B cell (primary cell): ENCODE measurements around the gene SORL1. TPM values are rescaled to one million over a fixed set of nuclear protein-coding genes. Genes with fewer than 3 reads are reported as not detected.

Source experiments
- ATAC-seq: fragments of 200-7000 bp; cut with Tn5 transposase; one replicate; pipeline ENCODE4 v1.10.0; 2021; ENCODE audit warnings: low read depth, mild to moderate bottlenecking, moderate number of reproducible peaks, moderate library complexity
- CTCF ChIA-PET: fragments of 350-600 bp; sonication (Branson Sonifier 250); formaldehyde crosslinking; loops from one replicate; lab custom pipeline; 2021; ENCODE audit warnings: antibody characterized with exemption, inconsistent platforms; lab: Charles Lee
- POLR2A ChIA-PET: fragments of 350-600 bp; sonication (Branson Sonifier 250); formaldehyde crosslinking; loops from one replicate; lab custom pipeline; 2021; ENCODE audit warnings: antibody characterized with exemption; lab: Charles Lee
- DNase-seq: peaks from one replicate; pipeline ENCODE4 v3.0.0; 2013
- H2AFZ ChIP-seq: 2 replicates; pipeline ENCODE4 v1.6.1; 2012; ENCODE audit warnings: mild to moderate bottlenecking, low read depth, low read length; ENCODE audit not compliant: insufficient read depth, poor library complexity, severe bottlenecking
- H3K27ac ChIP-seq, 2 donors: 1 replicate in 1 of 2; 2 replicates in 1 of 2; pipeline ENCODE4 v1.5.1; 2012 to 2013; ENCODE audit warnings: low read length in 2 of 2, mild to moderate bottlenecking in 2 of 2, moderate library complexity in 1 of 2
- H3K27me3 ChIP-seq, 4 experiments: fragments of 200-600 bp in 1 of 4; sonication (generic) in 1 of 4; replicated peaks in 1 of 4; 1 replicate in 2 of 4; 2 replicates in 2 of 4; pipeline versions ENCODE4 v1.6.1 to v1.7.0; 2013 to 2016; ENCODE audit warnings: low read length in 3 of 4, mild to moderate bottlenecking in 2 of 4, mixed read lengths in 1 of 4, moderate library complexity in 1 of 4; ENCODE audit not compliant: insufficient read depth in 4 of 4, control insufficient read depth in 3 of 4; ENCODE audit errors: control extremely low read depth in 1 of 4
- H3K36me3 ChIP-seq, 2 experiments: replicated peaks in 1 of 2; 1 replicate in 1 of 2; 2 replicates in 1 of 2; pipeline versions ENCODE4 v1.6.1 to v1.7.1; 2013; ENCODE audit warnings: low read length in 1 of 2; ENCODE audit not compliant: insufficient read depth in 2 of 2, control insufficient read depth in 1 of 2; ENCODE audit errors: control extremely low read depth in 1 of 2, extremely low read depth in 1 of 2
- H3K4me1 ChIP-seq, 2 donors: fragments of 200-600 bp in 1 of 2; sonication (generic) in 1 of 2; 1 replicate in 1 of 2; 2 replicates in 1 of 2; pipeline versions ENCODE4 v1.5.1 to v1.6.1; 2013 to 2017; ENCODE audit warnings: low read length in 2 of 2; ENCODE audit not compliant: control insufficient read depth in 2 of 2, insufficient read depth in 2 of 2
- H3K4me2 ChIP-seq: replicated peaks from 2 replicates; pipeline ENCODE3; 2012; ENCODE audit warnings: mild to moderate bottlenecking, low read depth, low read length; ENCODE audit not compliant: poor library complexity, severe bottlenecking
- H3K4me3 ChIP-seq, 5 experiments: fragments of 200-600 bp in 1 of 5; sonication (generic) in 1 of 5; 1 replicate in 3 of 5; 2 replicates in 2 of 5; pipeline versions ENCODE4 v1.5.1 to v1.7.0; 2011 to 2016; ENCODE audit warnings: low read length in 4 of 5, mild to moderate bottlenecking in 4 of 5, low read depth in 2 of 5, control low read depth in 1 of 5, moderate library complexity in 1 of 5; ENCODE audit not compliant: insufficient read depth in 1 of 5; ENCODE audit errors: control extremely low read depth in 1 of 5, extremely low read depth in 1 of 5
- H3K79me2 ChIP-seq: fragments of 200-600 bp; sonication (generic); one replicate; pipeline ENCODE4 v1.6.0; 2016; ENCODE audit warnings: low read length; ENCODE audit not compliant: control insufficient read depth, insufficient read depth
- H3K9ac ChIP-seq: fragments of 200-600 bp; sonication (generic); 2 replicates; pipeline ENCODE4 v1.6.1; 2017; ENCODE audit warnings: mild to moderate bottlenecking, low read length, moderate library complexity
- H3K9me3 ChIP-seq, 3 donors: one replicate each; pipeline versions ENCODE4 v1.6.1 to v1.7.1; 2013; ENCODE audit warnings: low read length in 2 of 3; ENCODE audit not compliant: control insufficient read depth in 2 of 3, insufficient read depth in 1 of 3; ENCODE audit errors: control extremely low read depth in 1 of 3
- H4K20me1 ChIP-seq: 2 replicates; pipeline ENCODE4 v1.6.0; 2012; ENCODE audit warnings: mild to moderate bottlenecking, low read length; ENCODE audit not compliant: insufficient read depth, control insufficient read depth, poor library complexity, severe bottlenecking
- H3K27ac Mint-ChIP-seq: one replicate; pipeline ENCODE4 v1.8.0; 2021; ENCODE audit warnings: mixed read lengths
- H3K27me3 Mint-ChIP-seq: one replicate; pipeline ENCODE4 v1.8.0; 2021; ENCODE audit warnings: mixed read lengths
- H3K4me1 Mint-ChIP-seq: one replicate; pipeline ENCODE4 v1.8.0; 2021; ENCODE audit warnings: mixed read lengths
- H3K4me3 Mint-ChIP-seq: one replicate; pipeline ENCODE4 v1.8.0; 2021; ENCODE audit warnings: mixed read lengths
- H3K9me3 Mint-ChIP-seq: one replicate; pipeline ENCODE4 v1.8.0; 2022; ENCODE audit warnings: mixed read lengths; ENCODE audit not compliant: insufficient read depth
- CTCF ChIP-seq: fragments of 200-600 bp; IDR thresholded peaks from one replicate; pipeline ENCODE4 v1.8.0; 2022; ENCODE audit warnings: antibody characterized with exemption, mild to moderate bottlenecking
- EZH2 ChIP-seq: IDR thresholded peaks from 2 replicates; pipeline ENCODE4 v1.6.1; 2012; ENCODE audit warnings: borderline replicate concordance, low read depth, mild to moderate bottlenecking, moderate library complexity, low read length; ENCODE audit not compliant: insufficient read depth, poor library complexity, severe bottlenecking
- WGBS: methylation state at CpG from one replicate; pipeline ENCODE4 v1.1.5; 2013; ENCODE audit warnings: missing lambda C conversion rate; ENCODE audit not compliant: insufficient coverage; 5-methylcytosine and 5-hydroxymethylcytosine counted together
- intact Hi-C: fragments of 100-400 bp; cut with micrococcal nuclease; formaldehyde crosslinking; loops from one replicate; pipeline ENCODE4 v1.10.0; 2022
- polyA plus RNA-seq: library from polyadenylated mRNA; depleted of rRNA; stranded (reverse); fragments of >200 nt; gene quantifications from 2 replicates; pipeline ENCODE4 v1.2.3, GENCODE V29; 2012
- total RNA-seq, 2 donors: library from RNA; stranded (reverse); fragments of 120-200 nt in 1 of 2; gene quantifications; 1 replicate in 1 of 2; 2 replicates in 1 of 2; pipeline versions ENCODE4 v1.2.3 to v1.2.4, GENCODE V29; 2013 to 2022

SORL1 gene
- total and polyA plus RNA-seq, 2 donors (not counting 1 experiment from before 2014, with no cell fraction given), result 13.0 to 396 TPM

DNA sequence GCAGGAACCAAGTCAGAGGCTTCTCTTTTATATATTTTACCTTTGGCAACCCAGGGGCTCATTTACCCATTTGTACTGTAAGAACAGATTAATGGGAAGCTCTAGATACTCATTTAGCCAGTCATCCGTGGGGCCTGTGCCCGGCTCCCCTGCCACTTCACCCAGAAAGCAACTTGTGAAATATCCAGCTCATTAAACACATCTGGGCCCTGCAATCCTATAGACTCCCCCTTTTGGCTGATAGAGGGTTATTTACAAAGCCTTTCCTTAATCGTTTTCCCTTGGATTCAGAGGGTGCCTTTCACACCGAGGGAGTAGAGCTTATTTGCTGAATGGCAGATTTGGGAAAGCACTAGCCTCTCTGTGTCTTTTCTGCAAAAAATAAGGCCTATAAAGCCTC, 119.4 kb downstream of the SORL1 start:
- Histone ChIP-seq H3K36me3 (peaks cover 26 to 55% of the 10 kb centered on the region in 2 experiments), H3K9ac (no peak overlapping the region), H3K4me3 (no peak overlapping the region), H3K4me2 (no peak overlapping the region), H2AFZ (no peak overlapping the region), H3K79me2 (peaks cover 6% of the 10 kb centered on the region), H3K27ac (no peak overlapping the region), H3K4me1 (peaks cover 8 to 45% of the 10 kb centered on the region in 2 donors), H4K20me1 (peaks cover 31% of the 10 kb centered on the region), H3K27me3 (peaks cover 0 to 19% (median 2%) of the 10 kb centered on the region in 4 experiments), H3K9me3 (no peaks in the 10 kb centered on the region)
- WGBS, result no CpG with 5 or more reads among the region's 4 CpGs
- CTCF ChIA-PET, result interaction anchor here (0.9 to 2.6 kb wide), 2 partner anchors 119 to 250 kb away, joined by 3 to 9 read pairs; partner anchors contain the start of gene SORL1-AS1
- H3K4me3 Mint-ChIP-seq, result no peak overlapping the region
- intact Hi-C loops, result no loop called here
- H3K27ac Mint-ChIP-seq, result no peak overlapping the region
- ATAC-seq (no peak), DNase-seq (no peak)
- H3K27me3 Mint-ChIP-seq, result peaks cover 21% of the 10 kb centered on the region
- POLR2A ChIA-PET, result no interaction called here
- no peak for TF ChIP-seq EZH2
- no peak for TF ChIP-seq CTCF
- peaks cover 54% of the 10 kb centered on the region for H3K4me1 Mint-ChIP-seq
- no peaks in the 10 kb centered on the region for H3K9me3 Mint-ChIP-seq

GRCh38 chr11:121572571-121573059, 120.5 kb downstream of the SORL1 start:
- intact Hi-C loops, result no loop called here
- H2AFZ ChIP-seq, result no peak overlapping the region
- H3K4me1 ChIP-seq, result peaks cover 8 to 38% of the 10 kb centered on the region in 2 donors
- no peak for DNase-seq
- no peaks in the 10 kb centered on the region for H3K9me3 ChIP-seq
- Mint-ChIP-seq H3K4me1 (peaks cover 51% of the 10 kb centered on the region), H3K27ac (no peak overlapping the region), H3K4me3 (no peak overlapping the region), H3K9me3 (no peaks in the 10 kb centered on the region), H3K27me3 (peaks cover 21% of the 10 kb centered on the region)
- no peak overlapping the region for H3K9ac ChIP-seq
- peaks cover 6% of the 10 kb centered on the region for H3K79me2 ChIP-seq
- TF ChIP-seq CTCF (no peak), EZH2 (no peak)
- H4K20me1 ChIP-seq, result peaks cover 25% of the 10 kb centered on the region
- no peak overlapping the region for H3K27ac ChIP-seq
- CTCF ChIA-PET, result interaction anchor here (0.9 to 2.6 kb wide), 3 partner anchors 120 to 253 kb away, joined by 3 to 9 read pairs (median 3); partner anchors contain the start of gene SORL1-AS1
- H3K4me2 ChIP-seq, result no peak overlapping the region
- no peak for ATAC-seq
- peaks cover 17 to 51% of the 10 kb centered on the region in 2 experiments for H3K36me3 ChIP-seq
- POLR2A ChIA-PET, result interaction anchor here (0.6 to 1.0 kb wide), 2 partner anchors 26 to 280 kb away, joined by 3 read pairs; partner anchors contain the start of gene SC5D
- no peak overlapping the region for H3K4me3 ChIP-seq
- H3K27me3 ChIP-seq, result peaks cover 0 to 19% (median 2%) of the 10 kb centered on the region in 4 experiments
- 52% methylated on average over 11 of the region's 11 CpGs for WGBS
